Measurements from ENCODE around the gene NYAP2.

Gene NYAP2

DNA sequence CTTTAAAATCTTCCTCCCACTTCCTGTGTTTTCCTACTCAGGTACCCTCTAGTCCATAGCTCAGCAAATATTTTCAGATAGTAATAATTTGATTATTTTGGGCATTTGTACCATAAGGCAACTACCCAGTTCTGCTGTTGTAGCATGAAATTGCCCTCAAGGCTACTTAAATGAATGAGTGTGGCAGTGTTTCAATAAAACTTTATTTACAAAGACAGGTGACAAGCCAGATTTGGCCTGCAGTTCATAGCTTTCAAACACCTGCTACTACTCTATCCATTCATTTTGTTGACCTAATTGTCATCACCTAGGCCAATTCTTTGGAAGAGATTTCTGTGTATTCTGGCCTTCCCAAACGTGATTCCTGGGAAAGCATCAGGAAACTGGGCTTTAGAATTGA lies 28.9 kb downstream of the NYAP2 start:
- no peak for DNase-seq (ENCODE audit: low read depth in 2 of 2)

DNA sequence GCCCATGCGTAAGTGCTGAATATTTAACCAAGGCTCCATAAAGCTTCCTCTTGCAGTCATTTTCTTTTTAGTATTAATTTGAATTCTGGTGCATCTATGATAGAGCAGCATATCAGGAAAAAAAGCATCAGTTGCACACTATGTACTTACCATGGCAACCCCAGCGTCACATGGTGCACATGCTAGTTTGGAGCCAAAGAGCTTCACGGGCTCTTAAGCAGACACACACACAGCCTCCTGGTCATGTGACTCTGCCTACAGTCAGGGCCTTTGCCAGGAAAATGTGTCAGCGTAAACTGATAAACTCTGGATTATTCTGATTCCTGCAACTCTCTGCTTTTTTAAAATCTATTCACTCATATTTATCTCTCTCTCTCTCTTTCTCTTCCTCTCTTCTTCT lies 30.2 kb downstream of the NYAP2 start:
- DNase-seq (ENCODE audit: low read depth in 2 of 2): no peak

DNA sequence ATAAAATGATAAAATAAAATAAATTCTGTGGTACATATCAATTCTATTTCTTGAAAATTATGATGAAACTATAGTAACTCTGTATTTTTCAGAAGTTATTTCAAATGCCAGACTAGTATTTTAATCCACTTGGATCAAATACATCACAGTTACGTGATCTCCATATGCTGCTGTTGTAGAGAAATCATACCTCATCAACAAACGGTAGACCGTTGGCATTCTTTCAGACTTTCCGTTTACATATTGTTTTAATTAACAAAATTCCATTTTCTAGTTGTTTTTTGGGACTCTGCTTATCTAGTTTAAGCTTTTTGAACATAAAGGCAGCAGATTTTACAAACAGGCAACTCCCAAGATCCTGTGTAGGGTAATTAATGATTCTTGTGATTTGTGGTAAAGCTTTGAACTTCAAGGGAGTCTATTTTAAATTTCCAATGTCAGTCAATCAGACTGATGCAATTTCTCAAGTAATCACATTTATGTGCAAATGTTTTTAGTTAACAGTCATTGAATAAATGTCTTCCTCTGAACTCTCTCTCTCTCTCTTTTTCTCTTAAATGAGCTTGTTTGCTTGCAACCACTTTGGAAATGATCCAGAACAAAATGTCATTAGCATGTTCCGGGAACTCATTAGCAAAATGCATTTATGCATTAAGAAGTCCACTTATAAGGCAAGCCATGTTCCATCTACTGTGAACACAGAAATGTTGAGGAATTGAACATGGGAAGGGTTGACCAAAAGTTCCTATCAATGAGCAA lies 31.8 kb downstream of the NYAP2 start:
- no peak for DNase-seq (ENCODE audit: low read depth in 2 of 2)

DNA sequence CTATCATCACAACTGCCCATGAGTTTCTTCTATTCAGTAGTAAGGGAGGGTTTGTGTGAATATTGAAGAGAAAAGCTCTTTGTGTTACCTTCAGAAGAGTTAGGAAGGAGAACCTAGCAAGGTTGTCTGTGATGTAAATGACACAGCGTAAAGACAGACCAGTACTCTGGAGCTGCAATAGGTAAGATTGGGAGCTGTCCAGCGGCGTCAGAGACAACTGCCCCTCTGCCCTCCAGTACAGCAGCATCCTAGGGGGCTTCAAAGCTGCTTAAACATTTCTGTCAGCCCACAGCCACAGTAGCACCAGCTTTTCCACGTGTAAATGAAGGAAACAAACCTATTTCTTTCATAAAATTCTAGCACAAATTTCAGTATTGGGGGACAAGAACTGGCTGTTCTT lies 34.5 kb downstream of the NYAP2 start:
- no peak for DNase-seq (ENCODE audit: low read depth in 2 of 2)

DNA sequence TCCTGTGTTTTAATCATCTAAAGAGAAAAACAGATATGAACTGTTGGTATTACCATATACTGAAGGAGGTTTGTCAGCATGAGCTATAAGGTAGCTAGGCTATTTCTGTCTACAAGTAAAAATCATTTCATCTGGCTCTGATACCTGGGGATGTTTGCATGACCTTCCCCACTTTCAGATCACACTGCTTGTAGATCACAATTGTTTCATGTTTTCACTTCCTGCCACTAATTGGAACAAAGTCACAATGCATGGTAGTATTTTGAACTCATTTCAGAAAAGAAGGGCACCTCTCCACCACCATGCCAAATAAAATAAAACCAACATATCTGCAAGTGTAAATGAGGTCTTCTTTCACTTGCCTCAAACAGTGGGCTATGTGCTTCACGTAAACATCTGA lies 37.8 kb downstream of the NYAP2 start:
- DNase-seq (ENCODE audit: low read depth in 2 of 2): no peak

DNA sequence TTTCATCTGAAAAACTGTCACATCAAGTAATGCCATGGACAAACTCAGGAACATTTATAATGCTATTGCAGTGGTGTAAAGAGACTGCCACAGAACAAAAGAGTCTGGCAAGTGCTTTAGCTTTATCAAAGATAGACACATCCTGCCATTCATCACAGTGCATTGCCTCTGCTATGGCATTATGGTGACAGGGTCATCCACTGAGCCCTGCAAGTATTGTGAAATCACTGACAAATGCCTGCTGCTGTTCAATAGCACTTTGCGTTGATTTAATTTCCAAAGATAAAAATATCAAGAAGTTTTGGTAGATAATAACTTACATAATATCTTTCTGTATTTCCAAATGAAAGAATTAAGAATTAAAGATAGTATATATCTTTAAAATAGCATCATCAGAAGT lies 38.7 kb downstream of the NYAP2 start:
- no peak for DNase-seq (ENCODE audit: low read depth in 2 of 2)

DNA sequence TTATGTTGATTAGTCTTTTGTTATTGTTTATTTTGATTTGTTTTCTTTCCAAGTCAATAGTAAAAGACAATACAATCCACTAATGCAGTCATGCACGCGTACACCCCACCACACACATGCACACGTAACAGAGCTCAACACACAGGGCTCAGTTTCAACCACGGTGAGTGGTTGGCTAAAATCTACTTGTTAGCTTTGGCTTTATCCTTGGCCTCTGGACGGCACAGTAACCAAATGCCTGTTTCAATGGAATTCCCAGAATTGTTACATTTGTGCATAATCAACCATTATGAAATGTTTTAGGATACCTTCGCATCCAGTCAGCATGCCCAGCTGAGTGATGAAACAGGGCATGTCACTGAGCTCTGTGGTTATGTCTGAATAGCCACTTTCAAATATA lies 53.2 kb downstream of the NYAP2 start:
- no peak for DNase-seq (ENCODE audit: low read depth in 2 of 2)

DNA sequence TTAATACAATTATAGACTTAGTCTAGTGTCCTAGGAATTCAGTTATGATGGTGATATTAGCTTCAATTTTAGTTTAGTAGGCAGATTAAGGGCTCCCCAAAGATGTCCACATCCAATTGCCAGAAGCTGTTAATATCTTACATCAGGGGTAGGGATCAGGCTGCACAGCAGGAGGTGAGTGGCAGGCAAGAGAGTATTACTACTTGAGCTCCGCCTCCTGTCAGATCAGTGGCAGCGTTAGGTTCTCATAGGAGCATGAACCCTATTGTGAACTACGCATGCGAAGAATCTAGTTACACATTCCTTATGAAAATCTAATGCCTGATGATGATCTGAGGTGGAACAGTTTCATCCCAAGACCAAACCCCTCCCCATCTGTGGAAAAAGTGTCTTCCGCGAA lies 54.9 kb downstream of the NYAP2 start:
- DNase-seq (ENCODE audit: low read depth in 2 of 2): no peak

DNA sequence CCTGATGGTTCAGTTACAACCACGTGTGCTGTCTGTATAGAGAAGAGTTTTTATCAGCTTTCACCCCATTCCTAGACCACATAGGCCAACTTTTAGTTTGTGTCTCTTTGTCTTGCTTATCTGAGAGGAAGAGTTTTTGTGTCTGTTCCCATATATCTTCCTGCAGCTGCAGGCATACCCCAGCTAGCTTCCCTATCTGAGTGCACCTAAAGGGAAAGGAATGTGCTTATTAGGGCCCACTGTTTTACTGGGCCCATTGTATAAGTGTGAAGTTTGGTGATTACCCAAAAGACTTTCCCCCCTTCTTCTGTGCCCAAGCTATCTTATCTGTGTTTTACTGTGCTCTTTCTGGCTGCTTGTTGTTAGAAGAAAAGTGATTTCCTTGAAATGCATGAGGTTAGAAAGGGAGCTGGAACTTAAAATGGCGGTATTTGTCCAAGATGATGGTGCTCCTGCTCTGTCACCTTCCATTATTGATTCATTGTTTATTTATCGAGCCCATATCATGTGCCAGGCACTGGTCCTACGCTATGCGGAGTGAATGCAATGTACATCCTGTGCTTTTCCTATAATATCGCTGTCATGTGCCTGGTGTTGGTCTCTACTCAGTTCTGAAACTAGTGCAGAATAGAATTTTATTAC lies 57.2 kb downstream of the NYAP2 start:
- DNase-seq (ENCODE audit: low read depth in 2 of 2): no peak

DNA sequence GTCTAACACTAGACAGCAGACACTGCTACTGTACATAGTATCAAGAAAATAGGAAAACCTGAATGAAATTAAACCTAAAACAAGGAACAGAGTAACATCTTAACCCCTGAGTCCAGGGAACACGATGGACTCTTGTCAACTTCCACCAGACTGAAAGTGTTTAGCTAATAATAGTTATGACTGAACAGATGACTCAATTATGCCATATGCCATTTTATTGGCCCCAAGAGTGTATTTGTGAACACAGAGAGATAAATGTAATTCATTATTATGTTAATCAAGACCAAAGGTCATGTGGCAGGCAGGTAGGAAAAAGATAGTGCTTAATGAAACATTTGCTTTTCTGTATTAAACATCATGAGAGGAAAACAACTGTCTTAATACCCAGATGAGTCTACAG lies 58.0 kb downstream of the NYAP2 start:
- no peak for DNase-seq (ENCODE audit: low read depth in 2 of 2)

DNA sequence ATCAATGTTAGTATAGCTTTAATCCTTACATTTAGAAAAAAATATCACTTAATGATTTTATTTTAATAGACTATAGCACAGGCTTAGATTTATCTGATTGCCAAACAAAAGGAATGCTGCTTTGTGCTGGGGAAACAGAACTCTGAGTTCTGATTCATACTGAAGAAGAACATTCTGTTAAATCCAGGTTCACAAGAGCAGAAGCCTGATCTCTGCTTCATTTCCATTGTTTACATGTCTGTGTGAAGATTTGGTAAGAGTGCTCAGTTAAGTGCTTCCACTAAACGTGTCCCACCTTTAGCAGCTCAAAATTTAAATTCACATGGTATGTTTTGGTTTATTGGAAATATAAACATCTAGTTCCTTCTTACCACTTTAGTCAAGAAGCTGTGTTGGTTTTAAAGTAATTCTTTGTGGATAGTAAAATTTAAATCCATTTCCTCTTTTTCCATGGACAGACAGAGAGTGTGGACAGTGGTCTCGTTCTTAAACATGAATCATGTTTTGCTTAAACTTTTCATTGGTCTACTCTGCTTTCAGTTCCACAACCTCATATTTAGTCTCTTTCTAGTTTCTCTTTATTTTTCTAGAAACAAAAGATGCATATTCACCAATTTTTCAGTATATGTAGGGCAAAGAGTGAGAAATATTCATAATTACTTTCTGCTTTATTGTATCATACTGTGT lies 59.1 kb downstream of the NYAP2 start:
- no peak for DNase-seq (ENCODE audit: low read depth in 2 of 2)

DNA sequence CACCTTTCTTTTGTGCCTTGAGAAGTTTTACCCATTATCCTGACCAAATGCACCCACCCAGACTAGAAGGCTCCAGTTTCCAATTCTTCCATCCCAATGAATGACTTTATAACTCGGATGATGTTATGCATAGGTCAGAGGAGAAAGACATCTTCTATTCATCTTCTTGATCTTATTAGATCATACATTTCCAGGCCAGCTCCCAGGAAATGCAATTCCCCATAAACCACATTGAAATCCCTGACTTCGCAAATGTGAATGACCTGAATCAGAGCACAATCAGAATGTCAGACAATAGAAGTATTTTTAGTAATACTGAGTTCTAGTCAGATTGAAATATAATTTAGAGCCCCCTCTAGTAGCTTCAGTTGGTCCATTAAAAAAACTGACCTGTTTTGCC lies 62.9 kb downstream of the NYAP2 start:
- DNase-seq (ENCODE audit: low read depth in 2 of 2): no peak

DNA sequence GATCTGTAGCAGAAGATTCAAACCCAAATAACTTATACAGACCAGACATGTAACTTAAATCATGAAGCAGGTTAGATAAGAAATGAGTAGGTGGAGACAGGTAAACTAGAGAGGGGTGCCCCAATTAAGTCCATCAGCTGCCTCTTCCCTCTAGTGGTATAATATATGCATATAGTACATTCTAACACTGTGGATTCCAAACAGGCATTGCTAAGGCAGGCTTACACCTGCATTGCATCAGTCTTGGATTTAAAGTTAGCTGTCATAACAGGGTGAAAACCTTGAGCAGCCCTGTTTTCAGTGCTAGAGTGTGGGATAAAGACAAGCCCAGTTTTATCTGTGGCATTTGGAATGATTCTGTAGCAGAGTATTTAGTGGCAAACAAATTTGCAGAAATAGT lies 63.4 kb downstream of the NYAP2 start:
- no peak for DNase-seq (ENCODE audit: low read depth in 2 of 2)

DNA sequence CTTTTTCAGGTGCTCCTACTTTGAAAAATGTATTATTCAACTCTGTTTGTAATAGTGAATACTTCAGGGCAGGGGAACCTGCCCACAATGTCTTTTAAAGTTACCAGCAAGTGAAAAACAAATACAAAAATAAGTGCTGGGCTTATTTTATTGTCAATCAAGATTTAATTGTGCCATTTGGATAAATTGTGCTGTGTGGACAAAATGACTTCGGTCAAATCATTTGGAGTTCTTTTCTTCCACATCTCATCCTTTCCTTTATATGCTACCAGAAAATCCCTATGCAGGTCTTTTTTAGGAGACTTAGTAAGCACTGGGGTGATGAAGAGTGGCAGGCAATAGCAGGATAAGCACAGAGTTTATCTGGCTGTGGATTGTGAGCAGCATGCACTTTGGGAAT lies 63.9 kb downstream of the NYAP2 start:
- DNase-seq (ENCODE audit: low read depth in 2 of 2): no peak

DNA sequence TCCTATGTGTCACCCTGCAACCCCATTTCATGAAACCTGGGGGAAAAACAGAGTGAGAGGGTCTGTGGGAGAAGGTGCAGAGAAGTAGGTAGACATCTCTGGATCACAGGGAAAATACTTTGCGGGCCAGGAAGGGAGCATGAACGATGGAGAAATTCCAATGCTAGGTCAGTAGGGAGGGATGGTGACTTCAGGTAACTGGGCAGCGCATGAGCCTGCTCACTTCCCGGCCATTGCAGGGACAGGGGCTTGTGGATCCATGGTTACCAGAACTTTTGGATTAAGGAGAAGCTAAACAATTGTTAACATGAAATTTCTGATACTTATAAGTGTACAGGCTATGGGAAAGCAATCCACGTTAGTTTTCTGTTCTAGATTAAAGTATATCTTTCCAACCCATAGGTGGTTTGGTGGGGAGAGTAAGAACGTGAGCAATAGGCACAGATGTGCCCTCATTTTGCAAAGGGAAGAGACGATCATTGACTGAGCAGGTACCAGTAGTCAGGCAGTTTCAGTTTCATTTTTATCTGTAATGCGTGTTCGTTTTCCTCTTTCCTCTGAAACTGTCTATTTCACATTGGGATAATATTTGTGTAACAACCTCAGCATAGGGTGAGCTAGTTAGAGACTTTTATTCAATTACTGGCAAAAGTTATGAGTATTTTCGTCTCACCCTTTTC lies 65.0 kb downstream of the NYAP2 start:
- DNase-seq (ENCODE audit: low read depth in 2 of 2): no peak

DNA sequence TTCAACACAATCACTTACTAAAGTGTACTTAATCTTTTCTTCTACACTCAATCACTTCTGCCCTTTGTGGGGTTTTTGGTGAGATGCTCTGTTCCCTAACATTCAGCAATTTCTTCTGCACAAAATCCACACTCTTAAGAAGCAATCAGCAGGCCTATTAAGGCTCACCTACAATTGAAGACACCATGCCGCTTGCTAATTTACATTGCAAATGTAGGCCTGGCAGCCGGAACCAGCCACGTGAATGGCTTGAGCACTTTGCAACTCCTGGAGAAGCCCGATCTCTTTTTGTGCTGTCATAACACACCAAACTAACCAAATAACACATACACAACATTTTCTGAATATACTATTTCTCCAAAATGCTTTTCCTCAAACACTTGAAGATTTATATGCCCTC lies 66.3 kb downstream of the NYAP2 start:
- no peak for DNase-seq (ENCODE audit: low read depth in 2 of 2)

DNA sequence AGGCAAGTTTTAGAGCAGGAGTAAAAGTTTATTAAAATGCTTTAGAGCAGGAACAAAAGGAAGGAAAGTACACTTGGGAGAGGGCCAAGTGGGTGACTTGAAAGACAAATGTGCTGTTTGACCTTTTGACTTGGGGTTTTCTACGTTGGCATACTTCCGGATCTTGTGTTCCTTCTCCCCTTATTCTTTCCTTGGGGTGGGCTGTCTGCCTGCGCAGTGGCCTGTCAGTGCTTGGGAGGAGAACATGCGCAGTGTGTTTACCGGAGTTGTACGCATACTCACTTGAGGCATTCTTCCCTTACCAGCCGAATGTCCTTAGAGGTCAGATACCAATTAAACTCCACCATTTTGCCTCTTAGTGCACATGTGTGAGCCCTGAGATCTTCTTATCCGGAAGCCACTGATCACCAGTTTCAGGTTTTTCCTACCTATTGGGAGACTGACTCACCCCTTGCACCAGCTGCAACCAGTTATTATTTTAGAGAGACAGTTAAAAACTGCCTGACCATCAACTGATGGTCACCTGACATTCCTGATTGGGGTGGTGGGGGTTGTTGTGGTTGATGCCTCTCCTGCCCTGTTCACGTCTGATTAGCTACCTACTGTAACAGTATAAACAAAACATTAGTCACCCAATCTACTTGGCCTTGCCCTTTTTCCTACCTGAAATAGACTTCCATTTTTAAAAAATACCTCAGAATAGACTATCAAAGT lies 67.5 kb downstream of the NYAP2 start:
- DNase-seq (ENCODE audit: low read depth in 2 of 2): no peak

DNA sequence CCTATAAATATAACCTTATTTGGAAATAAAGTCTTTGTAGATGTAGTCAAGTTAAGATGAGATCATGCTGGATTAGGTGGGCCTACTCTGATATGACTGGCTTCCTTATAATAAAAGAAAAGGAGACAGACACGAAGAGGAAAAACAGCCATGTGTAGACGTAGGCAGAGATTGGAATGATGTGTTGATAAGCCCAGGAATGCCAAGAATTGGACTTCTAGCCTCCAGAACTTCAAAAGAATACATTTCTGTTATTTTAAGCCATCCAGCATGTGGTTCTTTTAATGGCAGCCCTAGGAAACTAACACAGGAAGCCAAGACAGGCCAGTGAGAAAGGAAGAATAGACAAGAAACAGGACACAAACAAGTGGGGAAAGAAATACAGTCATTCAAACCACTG lies 68.6 kb downstream of the NYAP2 start:
- DNase-seq (ENCODE audit: low read depth in 2 of 2): no peak

DNA sequence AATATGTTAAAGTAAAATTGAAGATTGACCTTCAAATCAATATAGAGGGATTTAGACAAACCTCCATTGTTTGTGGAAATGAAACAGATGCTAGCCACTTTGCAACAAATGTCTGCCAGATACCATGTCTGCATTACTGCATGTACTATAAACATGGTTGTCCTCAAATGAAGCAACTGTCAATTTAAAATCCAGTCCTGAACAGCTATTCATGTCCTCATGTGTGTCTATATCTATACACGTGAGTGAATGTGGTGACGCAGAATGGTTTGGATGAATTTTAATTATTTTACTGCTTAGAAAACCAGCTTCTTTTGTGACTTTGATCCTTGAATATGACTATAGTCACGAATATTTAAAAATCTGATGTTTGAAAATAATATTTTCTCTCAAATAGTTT lies 71.5 kb downstream of the NYAP2 start:
- DNase-seq (ENCODE audit: low read depth in 2 of 2): no peak

DNA sequence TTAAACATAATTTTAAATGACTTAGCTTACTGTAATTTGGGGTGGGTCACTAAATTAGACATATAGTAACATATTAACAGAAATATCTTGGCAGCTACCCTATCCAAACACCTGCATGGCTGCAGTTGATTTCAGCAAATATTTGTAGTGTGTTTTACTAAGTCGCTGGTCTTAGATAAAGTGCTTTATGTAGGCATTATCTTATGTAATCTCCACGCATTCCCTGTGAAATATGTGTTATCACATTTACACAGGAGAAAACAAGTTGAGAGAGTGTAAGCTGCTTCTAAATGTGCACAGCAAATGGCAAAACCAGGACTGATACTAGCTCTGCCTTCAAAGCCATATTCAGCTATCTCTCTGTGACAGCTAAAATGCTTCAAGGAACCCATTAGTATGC lies 72.0 kb downstream of the NYAP2 start:
- DNase-seq (ENCODE audit: low read depth in 2 of 2): no peak

DNA sequence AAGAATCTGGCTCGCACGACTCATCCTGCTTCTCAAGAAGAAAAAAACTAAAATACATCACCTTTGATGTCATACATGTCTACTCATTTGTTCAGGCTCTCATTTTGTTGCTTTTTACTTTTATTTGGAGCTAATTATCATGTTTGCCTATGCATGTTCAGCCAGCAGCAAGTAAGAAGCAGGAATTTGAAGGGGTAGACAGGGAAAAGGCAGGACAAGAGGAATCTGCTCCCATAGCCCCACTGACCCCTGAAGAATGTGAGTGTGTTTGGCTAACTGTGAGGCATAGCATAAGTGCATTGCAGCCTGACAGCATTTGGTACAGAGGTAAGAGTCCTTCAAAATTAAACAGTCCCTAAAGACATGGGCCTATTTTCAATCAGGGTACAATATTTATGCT lies 72.7 kb downstream of the NYAP2 start:
- DNase-seq (ENCODE audit: low read depth in 2 of 2): no peak

DNA sequence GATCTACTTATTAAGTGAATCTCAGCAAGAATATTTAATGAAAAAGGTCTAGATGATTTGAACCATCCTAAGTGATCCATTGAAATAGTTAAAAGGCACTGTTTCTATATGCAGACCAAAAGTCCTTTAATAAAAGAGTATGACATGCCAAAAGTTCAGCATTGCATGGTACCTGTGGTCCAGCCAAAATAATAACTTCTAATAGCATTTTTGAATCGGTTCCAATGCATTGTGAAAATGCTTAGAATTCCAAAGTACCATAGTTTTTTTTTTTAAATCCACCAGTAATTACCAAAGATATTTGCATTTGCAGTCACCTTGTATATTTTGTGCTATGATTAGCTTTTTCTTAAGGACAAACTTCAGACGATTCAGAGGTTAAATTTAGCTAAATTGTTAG lies 79.9 kb downstream of the NYAP2 start:
- no peak for DNase-seq (ENCODE audit: low read depth in 2 of 2)

Measured in stimulated activated CD8-positive, alpha-beta memory T cell treated with anti-CD3 and anti-CD28 coated beads, Interleukin-7, amount 100 ng/mL, for 1 hour (primary cell).